GM12872 (cell line): ENCODE measurements around the gene SUGCT.

Experiments used
- CTCF ChIP-seq: IDR thresholded peaks from 3 replicates; pipeline ENCODE4 v1.5.1; 2011; ENCODE audit warnings: low read depth, mild to moderate bottlenecking, low read length, moderate library complexity; ENCODE audit not compliant: insufficient read depth

Gene SUGCT

DNA sequence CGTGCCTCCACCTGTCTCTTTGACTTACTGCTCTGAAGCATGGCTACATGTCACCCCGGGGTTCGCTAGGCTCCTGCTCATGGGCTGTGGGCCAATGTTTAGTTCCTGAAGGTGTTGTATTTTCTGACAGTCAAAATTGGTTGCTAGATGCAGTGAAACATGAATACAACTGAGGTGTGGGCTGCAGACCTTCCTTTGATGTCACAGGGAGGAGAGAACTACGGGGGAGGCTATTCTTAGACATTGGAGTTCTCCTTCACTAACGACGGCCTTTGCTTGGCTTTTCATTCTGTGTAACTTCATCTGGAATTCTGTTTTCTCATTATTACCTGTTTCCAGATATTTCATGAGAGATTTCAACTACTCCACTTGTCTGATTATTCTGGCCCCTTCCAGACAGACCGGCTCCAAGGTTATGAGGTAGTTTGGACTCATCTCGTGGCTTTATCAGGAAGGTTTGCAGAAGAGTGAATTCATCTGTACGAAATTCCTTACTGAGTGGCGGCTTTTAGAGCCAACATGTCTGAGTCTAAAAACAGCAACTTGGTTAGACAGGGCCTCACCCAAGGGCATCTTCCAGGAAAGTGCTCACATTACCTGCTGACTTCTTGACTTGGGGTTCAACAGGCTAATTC lies 774.7 kb downstream of the SUGCT start:
- TF ChIP-seq CTCF, result no peak
